HEK293 (cell line): Measurements from ENCODE around the gene EIF4E2.

Experiments used
- BCL11A ChIP-seq: fragments of 450-650 bp; formaldehyde crosslinking; IDR thresholded peaks from 2 replicates; pipeline ENCODE4 v1.5.1; 2016; ENCODE audit warnings: low read depth, missing biosample characterization, missing genetic modification characterization
- GFI1B ChIP-seq: fragments of 450-650 bp; formaldehyde crosslinking; IDR thresholded peaks from 2 replicates; pipeline ENCODE4 v1.5.1; 2016; ENCODE audit warnings: missing biosample characterization, missing genetic modification characterization
- GLIS2 ChIP-seq: fragments of 450-650 bp; formaldehyde crosslinking; IDR thresholded peaks from 2 replicates; pipeline ENCODE4 v1.5.1; 2016; ENCODE audit warnings: missing biosample characterization, missing genetic modification characterization
- IKZF3 ChIP-seq: fragments of 450-650 bp; IDR thresholded peaks from 2 replicates; pipeline ENCODE4 v1.5.0; 2018; ENCODE audit warnings: missing biosample characterization, mild to moderate bottlenecking, missing genetic modification characterization, moderate library complexity
- KLF16 ChIP-seq: fragments of 450-650 bp; formaldehyde crosslinking; IDR thresholded peaks from 2 replicates; pipeline ENCODE4 v1.5.1; 2017; ENCODE audit warnings: missing biosample characterization, missing genetic modification characterization
- PRDM1 ChIP-seq: fragments of 450-650 bp; formaldehyde crosslinking; IDR thresholded peaks from 2 replicates; pipeline ENCODE4; 2016; ENCODE audit warnings: missing biosample characterization, missing genetic modification characterization
- SCRT1 ChIP-seq: fragments of 450-650 bp; formaldehyde crosslinking; IDR thresholded peaks from 2 replicates; pipeline ENCODE4 v1.5.1; 2016; ENCODE audit warnings: missing biosample characterization, missing genetic modification characterization, borderline replicate concordance
- SP7 ChIP-seq: fragments of 450-650 bp; formaldehyde crosslinking; IDR thresholded peaks from 2 replicates; pipeline ENCODE4 v1.5.1; 2016; ENCODE audit warnings: missing biosample characterization, missing genetic modification characterization
- ZBTB48 ChIP-seq: fragments of 450-650 bp; formaldehyde crosslinking; IDR thresholded peaks from 2 replicates; pipeline ENCODE4 v1.5.1; 2016; ENCODE audit warnings: missing biosample characterization, missing genetic modification characterization
- ZBTB7A ChIP-seq: fragments of 450-650 bp; formaldehyde crosslinking; IDR thresholded peaks from 2 replicates; pipeline ENCODE4 v1.5.1; 2016; ENCODE audit warnings: low read depth, missing biosample characterization, missing genetic modification characterization
- ZBTB8A ChIP-seq: fragments of 450-650 bp; formaldehyde crosslinking; IDR thresholded peaks from 2 replicates; pipeline ENCODE4 v1.5.1; 2016; ENCODE audit warnings: missing biosample characterization, missing genetic modification characterization
- ZFP3 ChIP-seq: fragments of 450-650 bp; formaldehyde crosslinking; IDR thresholded peaks from 2 replicates; pipeline ENCODE4 v1.5.1; 2016; ENCODE audit warnings: low read depth, missing biosample characterization, missing genetic modification characterization
- ZFP69B ChIP-seq: fragments of 450-650 bp; formaldehyde crosslinking; IDR thresholded peaks from 2 replicates; pipeline ENCODE4 v1.5.1; 2016; ENCODE audit warnings: missing biosample characterization, missing genetic modification characterization
- ZNF133 ChIP-seq: fragments of 450-650 bp; formaldehyde crosslinking; IDR thresholded peaks from 2 replicates; pipeline ENCODE4 v1.5.1; 2016; ENCODE audit warnings: missing biosample characterization, missing genetic modification characterization
- ZNF157 ChIP-seq: fragments of 450-650 bp; formaldehyde crosslinking; IDR thresholded peaks from 2 replicates; pipeline ENCODE4 v1.5.1; 2016; ENCODE audit warnings: missing biosample characterization, missing genetic modification characterization
- ZNF19 ChIP-seq: fragments of 450-650 bp; formaldehyde crosslinking; IDR thresholded peaks from 2 replicates; pipeline ENCODE4; 2016; ENCODE audit warnings: missing biosample characterization, missing genetic modification characterization, low read depth
- ZNF2 ChIP-seq: fragments of 450-650 bp; formaldehyde crosslinking; IDR thresholded peaks from 2 replicates; pipeline ENCODE4 v1.5.1; 2016; ENCODE audit warnings: missing biosample characterization, missing genetic modification characterization
- ZNF211 ChIP-seq: fragments of 450-650 bp; formaldehyde crosslinking; IDR thresholded peaks from 2 replicates; pipeline ENCODE4 v1.5.1; 2016; ENCODE audit warnings: low read depth, missing biosample characterization, missing genetic modification characterization
- ZNF223 ChIP-seq: fragments of 450-650 bp; formaldehyde crosslinking; IDR thresholded peaks from 2 replicates; pipeline ENCODE4 v1.5.1; 2016; ENCODE audit warnings: missing biosample characterization, missing genetic modification characterization
- ZNF514 ChIP-seq: fragments of 450-650 bp; formaldehyde crosslinking; IDR thresholded peaks from 2 replicates; pipeline ENCODE4 v1.5.1; 2016; ENCODE audit warnings: missing biosample characterization, missing genetic modification characterization
- ZNF558 ChIP-seq: fragments of 450-650 bp; formaldehyde crosslinking; IDR thresholded peaks from 2 replicates; pipeline ENCODE4 v1.5.1; 2016; ENCODE audit warnings: missing biosample characterization, missing genetic modification characterization
- ZNF624 ChIP-seq: fragments of 450-650 bp; formaldehyde crosslinking; IDR thresholded peaks from 2 replicates; pipeline ENCODE4 v1.5.1; 2017; ENCODE audit warnings: missing biosample characterization, missing genetic modification characterization
- ZNF626 ChIP-seq: fragments of 450-650 bp; sonication (Bioruptor Pico); formaldehyde crosslinking; IDR thresholded peaks from 2 replicates; pipeline ENCODE4 v1.5.1; 2018; ENCODE audit warnings: missing biosample characterization, missing genetic modification characterization, inconsistent platforms
- ZNF629 ChIP-seq: fragments of 450-650 bp; formaldehyde crosslinking; IDR thresholded peaks from 2 replicates; pipeline ENCODE4 v1.5.1; 2017; ENCODE audit warnings: missing biosample characterization, missing genetic modification characterization
- ZNF654 ChIP-seq: fragments of 450-650 bp; formaldehyde crosslinking; IDR thresholded peaks from 2 replicates; pipeline ENCODE4 v1.5.1; 2016; ENCODE audit warnings: low read depth, missing biosample characterization, missing genetic modification characterization
- ZNF707 ChIP-seq: fragments of 450-650 bp; formaldehyde crosslinking; IDR thresholded peaks from 2 replicates; pipeline ENCODE4 v1.5.1; 2016; ENCODE audit warnings: missing biosample characterization, missing genetic modification characterization
- ZNF768 ChIP-seq: fragments of 450-650 bp; formaldehyde crosslinking; IDR thresholded peaks from 2 replicates; pipeline ENCODE4 v1.5.1; 2018; ENCODE audit warnings: missing biosample characterization, mild to moderate bottlenecking, missing genetic modification characterization
- ZNF785 ChIP-seq: fragments of 450-650 bp; formaldehyde crosslinking; IDR thresholded peaks from 2 replicates; pipeline ENCODE4 v1.5.1; 2016; ENCODE audit warnings: missing biosample characterization, missing genetic modification characterization
- ZNF837 ChIP-seq: fragments of 450-650 bp; formaldehyde crosslinking; IDR thresholded peaks from 2 replicates; pipeline ENCODE4 v1.5.1; 2016; ENCODE audit warnings: missing biosample characterization, missing genetic modification characterization
- ZSCAN30 ChIP-seq: fragments of 450-650 bp; IDR thresholded peaks from 2 replicates; pipeline ENCODE4 v1.5.1; 2018; ENCODE audit warnings: missing biosample characterization, mild to moderate bottlenecking, missing genetic modification characterization, moderate library complexity
- ZXDB ChIP-seq: fragments of 450-650 bp; formaldehyde crosslinking; IDR thresholded peaks from 2 replicates; pipeline ENCODE4 v1.5.1; 2016; ENCODE audit warnings: missing biosample characterization, missing genetic modification characterization
- TF ChIP-seq, protein P1 (sequence below): fragments of 450-650 bp; formaldehyde crosslinking; IDR thresholded peaks from 2 replicates; pipeline ENCODE4 v1.5.1; 2017; ENCODE audit warnings: missing biosample characterization, mild to moderate bottlenecking, missing genetic modification characterization, moderate library complexity
- TF ChIP-seq, protein P2 (sequence below): fragments of 450-650 bp; formaldehyde crosslinking; IDR thresholded peaks from 2 replicates; pipeline ENCODE4 v1.5.1; 2017; ENCODE audit warnings: missing biosample characterization, missing genetic modification characterization
- TF ChIP-seq, protein P3 (sequence below): fragments of 450-650 bp; formaldehyde crosslinking; IDR thresholded peaks from 2 replicates; pipeline ENCODE4 v1.5.1; 2016; ENCODE audit warnings: missing biosample characterization, missing genetic modification characterization

Gene EIF4E2

DNA sequence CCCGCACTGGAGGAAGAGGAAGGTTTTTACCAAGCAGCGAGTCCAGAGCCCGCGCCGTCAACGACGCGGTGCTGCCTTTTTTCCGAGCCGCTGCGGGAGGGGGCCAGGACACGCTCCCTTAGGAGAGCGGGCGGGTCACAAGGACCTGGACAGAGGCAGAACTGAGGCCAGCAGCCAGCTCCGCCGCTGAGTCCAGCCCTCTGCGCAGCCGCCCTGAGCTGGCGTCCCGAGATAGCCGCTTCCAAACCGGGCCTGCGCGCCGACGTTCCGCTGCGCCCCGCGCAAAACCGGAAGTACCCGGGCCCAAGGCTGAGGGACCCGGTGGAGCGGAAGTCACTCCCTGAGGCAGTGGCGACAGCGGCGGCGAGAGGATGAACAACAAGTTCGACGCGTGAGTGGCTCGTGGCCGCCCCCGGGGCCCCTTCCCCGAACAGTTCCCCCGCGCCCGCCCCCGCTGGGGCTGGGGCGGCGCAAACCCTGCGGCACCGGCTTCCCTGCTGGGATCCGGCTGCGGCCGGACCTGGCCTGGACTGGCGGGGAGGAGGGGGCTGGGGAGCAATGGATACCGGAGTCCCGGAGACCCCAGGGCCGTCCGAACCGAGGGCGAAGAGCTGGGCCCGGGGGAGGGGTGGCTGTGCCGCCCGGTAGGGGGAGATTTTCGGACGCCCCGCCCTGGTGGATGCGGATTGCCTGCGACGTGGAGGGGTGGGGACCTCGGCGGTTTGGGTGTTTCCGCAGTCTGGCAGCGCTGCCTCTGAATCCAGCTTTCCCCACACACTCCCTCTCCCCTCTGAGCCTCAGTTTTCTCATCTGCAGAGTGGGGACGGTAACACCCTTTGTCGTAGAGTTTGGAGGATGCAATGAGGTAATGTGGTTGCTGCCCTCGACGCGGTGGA, at the start of gene EIF4E2, which contains the start of gene TIGD1 (continued):
- TF ChIP-seq GLIS2 (tag by site-specific recombination) (peak; percentile 57; the same call in 1 of the 2 replicates), ZFP3 (tag by site-specific recombination) (no peak; the same call in 1 of the 2 replicates), ZBTB48 (tag by site-specific recombination) (peak; percentile 72; the same call in 1 of the 2 replicates), ZNF514 (no peak), GFI1B (tag by site-specific recombination) (no peak), IKZF3 (tag by site-specific recombination) (no peak; the same call in 1 of the 2 replicates), ZNF768 (tag by site-specific recombination) (no peak), ZNF785 (tag by site-specific recombination) (no peak), ZNF2 (tag by site-specific recombination) (peak; percentile 73), ZNF211 (tag by site-specific recombination) (no peak), ZNF629 (peak; percentile 65; the same call in 1 of the 2 replicates), ZXDB (peak; percentile 91), ZNF133 (tag by site-specific recombination) (no peak), ZNF837 (tag by site-specific recombination) (no peak), ZNF558 (no peak), KLF16 (tag by site-specific recombination) (peak; percentile 72; the same call in 1 of the 2 replicates), ZNF624 (tag by site-specific recombination) (no peak), ZFP69B (tag by site-specific recombination) (no peak), ZNF223 (tag by site-specific recombination) (no peak), ZSCAN30 (tag by site-specific recombination) (peak; percentile 94), ZNF626 (tag by site-specific recombination) (no peak), ZBTB7A (tag by site-specific recombination) (no peak; the same call in 1 of the 2 replicates), BCL11A (tag by site-specific recombination) (no peak), ZNF19 (tag by site-specific recombination) (no peak), ZBTB8A (tag by site-specific recombination) (no peak; the same call in none of the 2 replicates), SP7 (tag by site-specific recombination) (peak; percentile 84), SCRT1 (no peak), PRDM1 (tag by site-specific recombination) (peak; percentile 64), ZNF654 (tag by site-specific recombination) (no peak), ZNF157 (tag by site-specific recombination) (no peak), ZNF707 (no peak)
- TF ChIP-seq, protein P1, sequence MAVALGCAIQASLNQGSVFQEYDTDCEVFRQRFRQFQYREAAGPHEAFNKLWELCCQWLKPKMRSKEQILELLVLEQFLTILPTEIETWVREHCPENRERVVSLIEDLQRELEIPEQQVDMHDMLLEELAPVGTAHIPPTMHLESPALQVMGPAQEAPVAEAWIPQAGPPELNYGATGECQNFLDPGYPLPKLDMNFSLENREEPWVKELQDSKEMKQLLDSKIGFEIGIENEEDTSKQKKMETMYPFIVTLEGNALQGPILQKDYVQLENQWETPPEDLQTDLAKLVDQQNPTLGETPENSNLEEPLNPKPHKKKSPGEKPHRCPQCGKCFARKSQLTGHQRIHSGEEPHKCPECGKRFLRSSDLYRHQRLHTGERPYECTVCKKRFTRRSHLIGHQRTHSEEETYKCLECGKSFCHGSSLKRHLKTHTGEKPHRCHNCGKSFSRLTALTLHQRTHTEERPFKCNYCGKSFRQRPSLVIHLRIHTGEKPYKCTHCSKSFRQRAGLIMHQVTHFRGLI (tag by site-specific recombination) = no peak
- TF ChIP-seq, protein P2, sequence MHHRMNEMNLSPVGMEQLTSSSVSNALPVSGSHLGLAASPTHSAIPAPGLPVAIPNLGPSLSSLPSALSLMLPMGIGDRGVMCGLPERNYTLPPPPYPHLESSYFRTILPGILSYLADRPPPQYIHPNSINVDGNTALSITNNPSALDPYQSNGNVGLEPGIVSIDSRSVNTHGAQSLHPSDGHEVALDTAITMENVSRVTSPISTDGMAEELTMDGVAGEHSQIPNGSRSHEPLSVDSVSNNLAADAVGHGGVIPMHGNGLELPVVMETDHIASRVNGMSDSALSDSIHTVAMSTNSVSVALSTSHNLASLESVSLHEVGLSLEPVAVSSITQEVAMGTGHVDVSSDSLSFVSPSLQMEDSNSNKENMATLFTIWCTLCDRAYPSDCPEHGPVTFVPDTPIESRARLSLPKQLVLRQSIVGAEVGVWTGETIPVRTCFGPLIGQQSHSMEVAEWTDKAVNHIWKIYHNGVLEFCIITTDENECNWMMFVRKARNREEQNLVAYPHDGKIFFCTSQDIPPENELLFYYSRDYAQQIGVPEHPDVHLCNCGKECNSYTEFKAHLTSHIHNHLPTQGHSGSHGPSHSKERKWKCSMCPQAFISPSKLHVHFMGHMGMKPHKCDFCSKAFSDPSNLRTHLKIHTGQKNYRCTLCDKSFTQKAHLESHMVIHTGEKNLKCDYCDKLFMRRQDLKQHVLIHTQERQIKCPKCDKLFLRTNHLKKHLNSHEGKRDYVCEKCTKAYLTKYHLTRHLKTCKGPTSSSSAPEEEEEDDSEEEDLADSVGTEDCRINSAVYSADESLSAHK (tag by site-specific recombination) = peak; percentile 73; the same call in 1 of the 2 replicates
- TF ChIP-seq, protein P3, sequence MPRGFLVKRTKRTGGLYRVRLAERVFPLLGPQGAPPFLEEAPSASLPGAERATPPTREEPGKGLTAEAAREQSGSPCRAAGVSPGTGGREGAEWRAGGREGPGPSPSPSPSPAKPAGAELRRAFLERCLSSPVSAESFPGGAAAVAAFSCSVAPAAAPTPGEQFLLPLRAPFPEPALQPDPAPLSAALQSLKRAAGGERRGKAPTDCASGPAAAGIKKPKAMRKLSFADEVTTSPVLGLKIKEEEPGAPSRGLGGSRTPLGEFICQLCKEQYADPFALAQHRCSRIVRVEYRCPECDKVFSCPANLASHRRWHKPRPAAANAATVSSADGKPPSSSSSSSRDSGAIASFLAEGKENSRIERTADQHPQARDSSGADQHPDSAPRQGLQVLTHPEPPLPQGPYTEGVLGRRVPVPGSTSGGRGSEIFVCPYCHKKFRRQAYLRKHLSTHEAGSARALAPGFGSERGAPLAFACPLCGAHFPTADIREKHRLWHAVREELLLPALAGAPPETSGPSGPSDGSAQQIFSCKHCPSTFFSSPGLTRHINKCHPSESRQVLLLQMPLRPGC (tag by site-specific recombination) = 0 out of 2 replicates have a peak, but pooled peaks have one; percentile 33
